ENCODE data around the gene LRRC4C. TPM values are rescaled to one million over a fixed set of nuclear protein-coding genes. Genes with fewer than 3 reads are reported as not detected.

Gene LRRC4C
- total RNA-seq, 1 experiment from 2014 or later: 0.13 TPM

GRCh38 chr11:40370821-40371616, 1088.4 kb downstream of the LRRC4C start:
- Histone ChIP-seq H3K4ac (ENCODE audit: low read depth, low read length) (no peak overlapping the region), H2BK20ac (ENCODE audit: low read depth, low read length, poor library complexity, severe bottlenecking) (no peak overlapping the region), H2BK120ac (ENCODE audit: low read depth, low read length, poor library complexity, severe bottlenecking) (no peak overlapping the region), H3K14ac (ENCODE audit: insufficient read depth, low read length) (no peak overlapping the region), H2AFZ (ENCODE audit: low read length) (no peak overlapping the region), H4K20me1 (ENCODE audit: control insufficient read depth, insufficient read depth, insufficient read length) (no peaks in the 10 kb centered on the region), H3K23ac (ENCODE audit: insufficient read length, low read depth, low read length) (no peak overlapping the region), H3K79me1 (ENCODE audit: insufficient read depth, low read depth, low read length, poor library complexity, severe bottlenecking) (no peaks in the 10 kb centered on the region), H3K4me2 (ENCODE audit: insufficient read depth, insufficient read length, low read length) (no peak overlapping the region), H3K27me3 (ENCODE audit: insufficient read depth, low read length) (no peaks in the 10 kb centered on the region), H4K5ac (ENCODE audit: insufficient read length, low read depth, low read length) (no peak overlapping the region), H2AK5ac (ENCODE audit: insufficient read length, low read length) (no peak overlapping the region), H2BK12ac (ENCODE audit: insufficient read length, low read depth, low read length) (no peak overlapping the region), H3K18ac (ENCODE audit: insufficient read length, low read depth, low read length) (no peak overlapping the region), H3K56ac (ENCODE audit: insufficient read length, low read depth, low read length) (no peak overlapping the region), H3T11ph (ENCODE audit: low read length) (no peak overlapping the region), H3K9ac (ENCODE audit: extremely low read depth, insufficient read length, low read length) (no peak overlapping the region), H2BK5ac (ENCODE audit: insufficient read length, low read length) (no peak overlapping the region), H4K91ac (ENCODE audit: insufficient read length, low read depth, low read length) (no peak overlapping the region), H3K79me2 (ENCODE audit: insufficient read depth, low read length) (no peaks in the 10 kb centered on the region), H3K9me3 (ENCODE audit: control insufficient read depth, low read depth, low read length) (no peaks in the 10 kb centered on the region), H3K23me2 (ENCODE audit: insufficient read length, low read depth, low read length, poor library complexity, severe bottlenecking) (no peaks in the 10 kb centered on the region), H4K8ac (replicated peaks; ENCODE audit: insufficient read length, low read depth, low read length) (no peak overlapping the region), H2BK15ac (ENCODE audit: low read depth, low read length) (no peak overlapping the region), H3K4me1 (ENCODE audit: insufficient read depth, low read length) (no peaks in the 10 kb centered on the region), H3K27ac (ENCODE audit: insufficient read length, low read depth, low read length) (no peak overlapping the region)
- TF ChIP-seq, protein P1, sequence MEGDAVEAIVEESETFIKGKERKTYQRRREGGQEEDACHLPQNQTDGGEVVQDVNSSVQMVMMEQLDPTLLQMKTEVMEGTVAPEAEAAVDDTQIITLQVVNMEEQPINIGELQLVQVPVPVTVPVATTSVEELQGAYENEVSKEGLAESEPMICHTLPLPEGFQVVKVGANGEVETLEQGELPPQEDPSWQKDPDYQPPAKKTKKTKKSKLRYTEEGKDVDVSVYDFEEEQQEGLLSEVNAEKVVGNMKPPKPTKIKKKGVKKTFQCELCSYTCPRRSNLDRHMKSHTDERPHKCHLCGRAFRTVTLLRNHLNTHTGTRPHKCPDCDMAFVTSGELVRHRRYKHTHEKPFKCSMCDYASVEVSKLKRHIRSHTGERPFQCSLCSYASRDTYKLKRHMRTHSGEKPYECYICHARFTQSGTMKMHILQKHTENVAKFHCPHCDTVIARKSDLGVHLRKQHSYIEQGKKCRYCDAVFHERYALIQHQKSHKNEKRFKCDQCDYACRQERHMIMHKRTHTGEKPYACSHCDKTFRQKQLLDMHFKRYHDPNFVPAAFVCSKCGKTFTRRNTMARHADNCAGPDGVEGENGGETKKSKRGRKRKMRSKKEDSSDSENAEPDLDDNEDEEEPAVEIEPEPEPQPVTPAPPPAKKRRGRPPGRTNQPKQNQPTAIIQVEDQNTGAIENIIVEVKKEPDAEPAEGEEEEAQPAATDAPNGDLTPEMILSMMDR (conservative IDR thresholded peaks at IDR 0.05): no peak
- no peak overlapping the region for H3K4me3 Mint-ChIP-seq
- no peaks in the 10 kb centered on the region for H3K9me3 Mint-ChIP-seq
- no CpG with 5 or more reads among the region's 5 CpGs for WGBS (ENCODE audit: extremely low coverage, insufficient read length, low lambda C conversion rate)
- no peaks in the 10 kb centered on the region for H3K27me3 Mint-ChIP-seq (ENCODE audit: low read depth)
- no peak for DNase-seq
- H3K4me1 Mint-ChIP-seq: no peaks in the 10 kb centered on the region
- no peaks in the 10 kb centered on the region for H3K36me3 Mint-ChIP-seq (ENCODE audit: insufficient read depth in 1 of 3, low read depth in 3 of 3)
- no peak overlapping the region for H3K27ac Mint-ChIP-seq

Measured in H9 (cell line).